CD4-positive, alpha-beta T cell (primary cell): ENCODE data around the gene SSR3. TPM values are rescaled to one million over a fixed set of nuclear protein-coding genes. Genes with fewer than 3 reads are reported as not detected.

Experiments used
- ATAC-seq: fragments of 200-7000 bp; cut with Tn5 transposase; one replicate; pipeline ENCODE4 v1.10.0; 2022; ENCODE audit warnings: mild to moderate bottlenecking; ENCODE audit not compliant: poor library complexity
- CTCF ChIA-PET: fragments of 350-600 bp; sonication (Branson Sonifier 250); formaldehyde crosslinking; loops from one replicate; lab custom pipeline; 2021; ENCODE audit warnings: antibody characterized with exemption, inconsistent platforms; lab: Charles Lee
- POLR2A ChIA-PET: fragments of 350-600 bp; sonication (Branson Sonifier 250); formaldehyde crosslinking; loops from one replicate; lab custom pipeline; 2021; ENCODE audit warnings: antibody characterized with exemption, inconsistent platforms; lab: Charles Lee
- DNase-seq, 14 experiments: peaks; one replicate each; pipeline ENCODE4 v3.0.0-alpha.2; 2013 to 2020; ENCODE audit warnings: mixed read lengths in 2 of 14
- H3K27ac ChIP-seq, 2 donors: one replicate each; pipeline versions ENCODE4 v1.5.1 to v1.7.0; 2013; ENCODE audit warnings: low read length in 2 of 2, low read depth in 1 of 2, mild to moderate bottlenecking in 1 of 2
- H3K27me3 ChIP-seq, 2 experiments: 1 replicate in 1 of 2; 2 replicates in 1 of 2; pipeline versions ENCODE4 v1.6.1 to v1.7.0; 2013; ENCODE audit warnings: low read length in 2 of 2, control low read depth in 1 of 2, mild to moderate bottlenecking in 1 of 2, moderate library complexity in 1 of 2; ENCODE audit not compliant: insufficient read depth in 2 of 2, control insufficient read depth in 1 of 2
- H3K36me3 ChIP-seq: one replicate; pipeline ENCODE4 v1.6.1; 2013; ENCODE audit warnings: low read length, control low read depth; ENCODE audit not compliant: insufficient read depth
- H3K4me1 ChIP-seq: one replicate; pipeline ENCODE4 v1.6.1; 2013; ENCODE audit warnings: low read length, control low read depth; ENCODE audit not compliant: insufficient read depth
- H3K4me3 ChIP-seq: one replicate; pipeline ENCODE4 v1.5.1; 2013; ENCODE audit warnings: mild to moderate bottlenecking, low read length, moderate library complexity
- H3K9me3 ChIP-seq, 2 experiments: 1 replicate in 1 of 2; 2 replicates in 1 of 2; pipeline versions ENCODE4 v1.6.1 to v1.7.0; 2013; ENCODE audit warnings: low read length in 2 of 2, mild to moderate bottlenecking in 2 of 2, control low read depth in 1 of 2, moderate library complexity in 1 of 2; ENCODE audit not compliant: control insufficient read depth in 1 of 2, insufficient read depth in 1 of 2
- H3K27ac Mint-ChIP-seq: one replicate; pipeline ENCODE4 v1.8.0; 2020; ENCODE audit warnings: mixed read lengths
- H3K27me3 Mint-ChIP-seq: one replicate; pipeline ENCODE4 v1.8.0; 2021; ENCODE audit warnings: mixed read lengths
- H3K36me3 Mint-ChIP-seq: one replicate; pipeline ENCODE4 v1.8.0; 2021; ENCODE audit warnings: low read depth, mixed read lengths
- H3K4me1 Mint-ChIP-seq: one replicate; pipeline ENCODE4 v1.8.0; 2021; ENCODE audit warnings: low read depth, mixed read lengths
- H3K4me3 Mint-ChIP-seq: one replicate; pipeline ENCODE4 v1.8.0; 2020; ENCODE audit warnings: mild to moderate bottlenecking, mixed read lengths
- H3K9me3 Mint-ChIP-seq: one replicate; pipeline ENCODE4 v1.8.0; 2020; ENCODE audit warnings: mixed read lengths
- intact Hi-C, 2 experiments: fragments of 100-400 bp; cut with DNase I in 1 of 2; cut with micrococcal nuclease in 1 of 2; formaldehyde crosslinking; loops; one replicate each; pipeline versions ENCODE4 v1.15.1 to v1.9.0; 2023 to 2025; cut with DNase I, micrococcal nuclease
- total RNA-seq, 174 experiments: library from RNA in 2 of 174; stranded (reverse) in 2 of 174; gene quantifications; one replicate each; pipeline ENCODE4 v1.2.3 and lab custom pipeline; 2021 to 2026
- TF ChIP-seq, protein P1 (sequence below): fragments of 200-600 bp; IDR thresholded peaks from one replicate; pipeline ENCODE4 v1.8.0; 2022; ENCODE audit warnings: antibody characterized with exemption, mild to moderate bottlenecking

The SSR3 gene
- total RNA-seq, 2 experiments from 2014 or later = 78.8 to 79.5 TPM

DNA sequence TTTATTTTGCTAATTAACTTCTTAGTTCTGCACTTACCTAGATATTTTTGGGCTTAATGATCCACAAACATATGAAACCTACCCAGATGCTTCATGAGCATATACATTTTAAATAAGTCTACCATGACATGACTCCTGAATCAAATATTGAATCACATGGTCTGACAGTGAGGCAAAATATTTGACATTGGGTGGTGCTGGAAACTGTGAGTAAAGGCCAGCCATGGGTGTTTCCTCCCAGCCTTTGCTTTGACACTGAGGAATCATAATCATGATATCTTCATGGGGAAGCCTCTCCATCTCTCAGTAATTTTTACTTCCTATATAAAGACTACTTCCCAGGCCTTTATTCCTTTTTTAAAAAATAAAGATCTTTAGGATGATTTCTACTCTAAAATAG, 22.8 kb upstream of the SSR3 start:
- no peak overlapping the region for H3K4me3 ChIP-seq
- TF ChIP-seq, protein P1, sequence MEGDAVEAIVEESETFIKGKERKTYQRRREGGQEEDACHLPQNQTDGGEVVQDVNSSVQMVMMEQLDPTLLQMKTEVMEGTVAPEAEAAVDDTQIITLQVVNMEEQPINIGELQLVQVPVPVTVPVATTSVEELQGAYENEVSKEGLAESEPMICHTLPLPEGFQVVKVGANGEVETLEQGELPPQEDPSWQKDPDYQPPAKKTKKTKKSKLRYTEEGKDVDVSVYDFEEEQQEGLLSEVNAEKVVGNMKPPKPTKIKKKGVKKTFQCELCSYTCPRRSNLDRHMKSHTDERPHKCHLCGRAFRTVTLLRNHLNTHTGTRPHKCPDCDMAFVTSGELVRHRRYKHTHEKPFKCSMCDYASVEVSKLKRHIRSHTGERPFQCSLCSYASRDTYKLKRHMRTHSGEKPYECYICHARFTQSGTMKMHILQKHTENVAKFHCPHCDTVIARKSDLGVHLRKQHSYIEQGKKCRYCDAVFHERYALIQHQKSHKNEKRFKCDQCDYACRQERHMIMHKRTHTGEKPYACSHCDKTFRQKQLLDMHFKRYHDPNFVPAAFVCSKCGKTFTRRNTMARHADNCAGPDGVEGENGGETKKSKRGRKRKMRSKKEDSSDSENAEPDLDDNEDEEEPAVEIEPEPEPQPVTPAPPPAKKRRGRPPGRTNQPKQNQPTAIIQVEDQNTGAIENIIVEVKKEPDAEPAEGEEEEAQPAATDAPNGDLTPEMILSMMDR = no peak
- no peaks in the 10 kb centered on the region for H3K36me3 Mint-ChIP-seq
- H3K4me3 Mint-ChIP-seq = no peak overlapping the region
- peaks cover 3 to 4% of the 10 kb centered on the region in 2 experiments for H3K27me3 ChIP-seq
- peaks cover 19% of the 10 kb centered on the region for H3K27me3 Mint-ChIP-seq
- H3K27ac ChIP-seq = no peak overlapping the region
- no peak for ATAC-seq
- CTCF ChIA-PET = no interaction called here
- H3K4me1 Mint-ChIP-seq = no peaks in the 10 kb centered on the region
- no peaks in the 10 kb centered on the region for H3K9me3 Mint-ChIP-seq
- no peaks in the 10 kb centered on the region for H3K4me1 ChIP-seq
- no peaks in the 10 kb centered on the region for H3K9me3 ChIP-seq
- intact Hi-C loops = no loop called here
- H3K27ac Mint-ChIP-seq = no peak overlapping the region
- POLR2A ChIA-PET = no interaction called here
- H3K36me3 ChIP-seq = no peaks in the 10 kb centered on the region
- DNase-seq = peak in 1 of 14 experiments; percentile 31

DNA sequence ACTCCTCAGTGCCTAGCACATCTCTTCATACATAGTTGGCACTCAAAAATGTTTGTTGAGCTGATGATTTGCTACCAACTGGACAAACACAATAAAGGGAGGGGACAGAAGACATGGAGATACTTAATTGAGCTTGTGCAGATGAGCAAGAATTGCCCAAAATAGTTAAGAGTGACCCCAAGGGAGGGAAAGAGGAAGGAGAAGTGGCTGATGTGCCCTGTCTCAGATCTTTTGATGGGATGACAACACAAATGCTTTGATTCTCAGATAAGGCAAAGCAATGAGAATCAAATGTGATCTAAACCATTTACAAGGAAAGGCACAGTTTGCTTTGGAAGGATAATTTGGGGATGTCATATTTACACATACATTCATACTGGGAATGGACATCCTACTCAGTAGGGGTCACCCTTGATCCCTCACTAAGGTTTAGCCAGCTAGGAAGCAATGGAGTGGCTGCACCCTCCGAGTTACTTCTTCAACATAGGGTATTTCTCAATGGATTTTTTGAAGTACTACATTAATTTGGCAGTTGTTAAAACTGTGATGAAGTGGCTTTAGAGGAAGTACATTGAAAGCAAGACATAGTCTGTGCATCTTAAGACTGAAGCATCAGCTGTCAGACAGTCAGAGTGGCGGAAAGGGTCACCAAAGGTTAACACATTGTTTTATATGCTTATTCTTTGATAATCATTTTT, 21.9 kb upstream of the SSR3 start:
- ChIA-PET CTCF (no interaction called here), POLR2A (interaction anchor here (1.7 kb wide), 1 partner anchor 22 kb away, joined by 5 read pairs; the partner anchor contains the start of gene SSR3)
- H3K36me3 ChIP-seq = no peaks in the 10 kb centered on the region
- no peaks in the 10 kb centered on the region for H3K9me3 ChIP-seq
- H3K4me3 Mint-ChIP-seq = no peak overlapping the region
- no peaks in the 10 kb centered on the region for H3K4me1 ChIP-seq
- DNase-seq (peak in 1 of 14 experiments; percentile 20), ATAC-seq (no peak)
- H3K27ac Mint-ChIP-seq = no peak overlapping the region
- H3K27me3 Mint-ChIP-seq = peaks cover 25% of the 10 kb centered on the region
- TF ChIP-seq, protein P1 = no peak
- H3K4me3 ChIP-seq = no peak overlapping the region
- H3K9me3 Mint-ChIP-seq = no peaks in the 10 kb centered on the region
- no peak overlapping the region for H3K27ac ChIP-seq
- intact Hi-C loops = no loop called here
- no peaks in the 10 kb centered on the region for H3K36me3 Mint-ChIP-seq
- H3K27me3 ChIP-seq = peaks cover 3 to 4% of the 10 kb centered on the region in 2 experiments
- no peaks in the 10 kb centered on the region for H3K4me1 Mint-ChIP-seq

DNA sequence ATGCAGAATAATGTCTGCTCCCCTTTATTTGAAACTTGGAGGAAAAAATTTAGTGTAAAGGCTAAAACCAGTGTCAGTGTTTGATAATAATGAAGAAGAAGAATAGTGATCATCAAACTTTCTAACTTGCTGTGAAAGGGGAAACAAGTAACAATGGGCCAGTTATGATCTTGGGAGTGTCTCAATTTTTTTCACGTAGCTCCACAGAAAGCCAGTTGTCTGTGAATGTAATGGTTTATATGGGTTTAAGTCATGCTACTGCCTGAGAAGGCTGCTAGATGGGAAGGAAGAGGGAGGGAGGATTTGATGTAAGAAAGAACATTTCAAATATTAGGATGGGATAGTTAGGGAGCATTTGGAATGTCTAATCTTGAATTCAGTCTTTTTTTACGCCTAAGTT, 21.1 kb upstream of the SSR3 start:
- ATAC-seq = no peak

More for the DNA sequence above, 21.1 kb upstream of the SSR3 start:
- POLR2A ChIA-PET = interaction anchor here (1.7 kb wide), 1 partner anchor 22 kb away, joined by 5 read pairs; the partner anchor contains the start of gene SSR3
- Histone ChIP-seq H3K36me3 (no peaks in the 10 kb centered on the region), H3K9me3 (no peaks in the 10 kb centered on the region), H3K4me3 (no peak overlapping the region), H3K27ac (no peak overlapping the region), H3K4me1 (no peaks in the 10 kb centered on the region), H3K27me3 (peaks cover 4 to 6% of the 10 kb centered on the region in 2 experiments)
- no peaks in the 10 kb centered on the region for H3K9me3 Mint-ChIP-seq
- no peak overlapping the region for H3K4me3 Mint-ChIP-seq
- no peak for DNase-seq
- TF ChIP-seq, protein P1 = no peak
- no peaks in the 10 kb centered on the region for H3K36me3 Mint-ChIP-seq
- CTCF ChIA-PET = no interaction called here
- peaks cover 28% of the 10 kb centered on the region for H3K27me3 Mint-ChIP-seq
- H3K27ac Mint-ChIP-seq = no peak overlapping the region
- intact Hi-C loops = no loop called here
- no peaks in the 10 kb centered on the region for H3K4me1 Mint-ChIP-seq
